EH (cell line): ENCODE results near the gene CLN6.
"Not testable (repeated sequence)": the region's sequence is repeated elsewhere in the genome, so short reads cannot be mapped to it uniquely, and the experiment has no call there.

Experiments used
- DNase-seq: peaks from one replicate; pipeline ENCODE4 v3.0.0-alpha.2; 2015; ENCODE audit warnings: low read depth

The CLN6 gene

GRCh38 chr15:68223171-68223570 is 6.4 kb downstream of the CLN6 start:
- DNase-seq = no peak

- not testable (repeated sequence) for DNase-seq
Measured at GRCh38 chr15:68222432-68222743, 7.1 kb downstream of the CLN6 start.

DNA sequence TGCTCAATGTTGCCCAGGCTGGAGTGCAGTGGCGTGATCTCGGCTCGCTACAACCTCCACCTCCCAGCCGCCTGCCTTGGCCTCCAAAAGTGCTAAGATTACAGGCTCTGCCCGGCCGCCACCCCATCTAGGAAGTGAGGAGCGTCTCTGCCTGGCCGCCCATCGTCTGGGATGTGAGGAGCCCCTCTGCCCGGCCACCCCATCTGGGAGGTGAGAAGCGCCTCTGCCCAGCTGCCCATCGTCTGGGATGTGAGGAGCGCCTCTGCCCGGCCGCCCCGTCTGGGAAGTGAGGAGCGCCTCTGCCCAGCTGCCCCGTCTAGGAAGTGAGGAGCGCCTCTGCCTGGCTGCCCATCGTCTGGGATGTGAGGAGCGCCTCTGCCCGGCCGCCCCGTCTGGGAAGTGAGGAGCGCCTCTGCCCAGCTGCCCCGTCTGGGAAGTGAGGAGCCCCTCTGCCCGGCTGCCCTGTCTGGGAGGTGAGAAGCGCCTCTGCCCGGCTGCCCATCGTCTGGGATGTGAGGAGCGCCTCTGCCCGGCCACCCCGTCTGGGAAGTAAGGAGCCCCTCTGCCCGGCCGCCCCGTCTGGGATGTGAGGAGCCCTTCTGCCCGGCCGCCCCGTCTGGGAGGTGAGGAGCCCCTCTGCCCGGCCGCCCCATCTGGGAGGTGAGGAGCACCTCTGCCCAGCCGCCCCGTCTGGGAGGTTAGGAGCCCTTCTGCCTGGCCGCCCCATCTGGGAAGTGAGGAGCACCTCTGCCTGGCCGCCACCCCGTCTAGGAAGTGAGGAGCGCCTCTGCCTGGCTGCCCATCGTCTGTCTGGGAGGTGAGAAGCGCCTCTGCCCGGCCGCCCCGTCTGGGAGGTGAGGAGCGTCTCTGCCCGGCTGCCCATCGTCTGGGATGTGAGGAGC is 7.7 kb downstream of the CLN6 start:
- DNase-seq = not testable (repeated sequence)

DNA sequence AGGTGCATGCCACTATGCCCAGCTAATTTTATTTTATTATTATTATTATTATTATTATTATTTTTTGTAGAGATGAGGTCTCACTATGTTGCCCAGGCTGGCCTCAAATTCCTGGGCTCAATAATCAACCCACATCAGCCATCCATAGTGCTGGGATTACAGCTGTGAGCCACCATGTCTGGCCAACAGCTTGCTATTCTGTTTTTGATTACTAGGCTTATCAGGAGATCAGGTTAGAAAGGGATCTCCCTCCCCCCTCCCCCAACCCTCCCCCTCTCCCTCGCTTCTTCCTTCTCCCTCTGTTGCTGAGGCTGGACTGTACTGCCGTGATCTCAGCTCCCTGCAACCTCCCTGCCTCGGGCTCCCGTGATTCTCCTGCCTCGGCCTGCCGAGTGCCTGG is 8.6 kb downstream of the CLN6 start:
- no peak for DNase-seq

GRCh38 chr15:68220489-68220888 is 9.0 kb downstream of the CLN6 start:
- no peak for DNase-seq

GRCh38 chr15:68218847-68219798 is 10.4 kb downstream of the CLN6 start:
- no peak for DNase-seq

GRCh38 chr15:68218331-68218730 is 11.2 kb downstream of the CLN6 start:
- DNase-seq = no peak

DNA sequence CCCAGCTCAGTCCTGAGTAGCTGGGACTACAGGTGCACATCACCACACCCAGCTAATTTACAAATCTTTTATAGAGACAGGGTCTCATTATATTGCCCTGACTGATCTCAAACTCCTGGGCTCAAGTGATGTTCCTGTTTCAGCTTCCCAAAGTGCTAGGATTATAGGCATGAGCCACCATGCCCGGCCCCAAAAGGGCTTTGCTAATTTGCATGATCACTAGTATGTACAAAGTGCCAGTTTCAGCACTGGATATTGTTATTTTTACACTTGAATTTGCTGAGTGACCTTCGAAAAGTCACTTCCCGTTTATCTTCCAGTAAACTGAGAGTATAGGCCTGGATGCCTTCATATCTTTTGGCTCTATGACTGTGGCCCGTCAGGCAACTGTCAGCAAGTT is 12.2 kb downstream of the CLN6 start:
- no peak for DNase-seq

DNA sequence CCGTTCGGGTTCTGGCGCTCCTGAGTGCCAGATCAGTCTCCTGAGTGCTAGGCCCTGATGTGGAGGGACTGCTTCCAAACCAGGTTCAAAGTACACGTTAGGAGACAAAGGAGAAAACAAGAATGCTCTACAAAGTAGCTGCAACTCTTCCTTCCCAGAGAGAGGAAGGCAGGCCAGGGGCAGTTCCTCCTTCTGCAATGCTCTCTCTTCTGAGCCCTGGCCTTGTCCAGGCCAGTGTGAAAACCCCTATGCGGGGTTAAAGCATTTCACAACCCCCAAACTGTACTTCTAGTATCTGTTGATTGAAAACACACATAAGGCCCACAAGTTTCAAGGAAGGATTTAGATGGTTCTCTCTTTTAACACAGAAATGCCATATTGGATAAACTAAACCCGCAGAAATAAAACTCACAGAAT is 14.7 kb downstream of the CLN6 start:
- DNase-seq = no peak

- DNase-seq = no peak
Measured at GRCh38 chr15:68213991-68214837, 15.3 kb downstream of the CLN6 start.

DNA sequence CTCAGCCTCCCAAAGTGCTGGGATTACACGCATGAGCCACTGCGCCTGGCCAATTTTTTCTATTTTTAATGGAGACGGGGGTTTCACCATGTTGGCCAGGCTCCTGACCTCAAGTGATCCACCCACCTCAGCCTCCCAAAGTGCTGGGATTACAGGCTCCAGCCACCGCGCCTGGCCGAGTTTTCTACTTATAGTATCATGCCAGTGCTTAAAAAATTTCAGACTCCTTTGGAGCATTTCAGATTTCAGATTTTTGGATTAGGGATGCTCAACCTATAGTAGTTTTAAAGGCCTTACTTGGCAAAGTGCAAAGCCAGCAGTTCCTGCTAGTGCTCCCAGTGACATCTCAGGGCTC is 16.1 kb downstream of the CLN6 start:
- not testable (repeated sequence) for DNase-seq

GRCh38 chr15:68211656-68212320 is 17.7 kb downstream of the CLN6 start:
- no peak for DNase-seq

DNA sequence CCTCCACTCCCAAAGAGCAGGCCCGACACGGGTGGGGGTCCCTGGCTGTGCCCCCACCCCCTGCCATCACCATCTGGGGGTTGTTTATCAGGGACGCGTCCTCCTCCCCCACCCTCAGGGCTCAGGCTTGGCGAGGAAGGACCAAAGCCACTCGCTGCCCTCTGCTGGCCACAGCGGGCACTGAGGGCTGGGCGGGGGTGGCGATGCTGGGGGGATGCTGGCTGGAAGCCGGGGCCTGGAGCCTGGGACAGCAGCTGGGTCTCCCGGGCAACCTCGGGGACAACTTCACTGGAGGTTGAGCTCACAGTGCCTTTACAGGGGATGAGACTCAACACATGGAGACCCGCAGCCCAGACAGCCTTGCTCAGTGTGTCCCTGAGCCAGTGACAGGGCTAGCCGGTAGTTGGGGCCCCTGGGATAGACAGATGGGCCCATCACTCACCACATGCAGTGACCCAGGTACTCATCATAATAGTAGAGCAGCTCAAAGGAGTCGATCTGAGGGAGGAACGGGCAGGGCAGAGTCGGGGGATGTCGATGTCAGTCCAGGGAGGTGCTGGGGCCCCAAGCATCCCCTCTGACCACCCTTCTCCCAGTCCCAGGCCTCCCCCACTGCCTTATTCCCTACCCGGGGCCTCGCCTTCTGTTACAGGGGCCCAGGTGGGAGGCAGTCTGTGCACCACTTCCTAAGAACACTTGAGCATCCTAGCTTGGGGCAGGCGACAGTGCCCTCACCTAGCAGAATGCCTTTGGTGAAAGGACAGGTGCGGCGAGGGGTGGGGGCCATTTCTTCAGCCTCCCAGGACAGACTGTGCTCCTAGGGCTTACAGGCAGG is 18.5 kb downstream of the CLN6 start:
- DNase-seq = peak; percentile 58

DNA sequence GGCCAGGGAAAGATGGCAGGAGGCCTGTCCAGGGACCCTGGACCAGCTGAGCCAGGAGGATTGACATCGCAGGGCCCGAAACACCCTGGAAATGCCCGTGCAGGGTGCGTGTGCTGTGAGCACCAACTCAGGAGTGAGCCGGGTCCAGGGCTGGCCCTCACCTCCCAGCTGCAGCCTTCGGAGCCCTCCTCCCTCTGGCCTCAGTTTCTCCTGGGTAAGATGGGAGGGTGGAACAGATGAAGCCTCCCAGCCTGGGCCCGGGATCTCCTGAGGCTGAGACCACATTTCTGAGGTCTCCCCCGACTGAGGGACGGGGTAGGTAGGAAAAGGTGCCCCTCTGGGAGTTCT is 19.1 kb downstream of the CLN6 start:
- no peak for DNase-seq

- DNase-seq = no peak
Measured at GRCh38 chr15:68209735-68210408, 19.7 kb downstream of the CLN6 start.

GRCh38 chr15:68209272-68209671 is 20.3 kb downstream of the CLN6 start:
- DNase-seq = no peak

- no peak for DNase-seq
Measured at GRCh38 chr15:68208636-68209240, 20.8 kb downstream of the CLN6 start.

DNA sequence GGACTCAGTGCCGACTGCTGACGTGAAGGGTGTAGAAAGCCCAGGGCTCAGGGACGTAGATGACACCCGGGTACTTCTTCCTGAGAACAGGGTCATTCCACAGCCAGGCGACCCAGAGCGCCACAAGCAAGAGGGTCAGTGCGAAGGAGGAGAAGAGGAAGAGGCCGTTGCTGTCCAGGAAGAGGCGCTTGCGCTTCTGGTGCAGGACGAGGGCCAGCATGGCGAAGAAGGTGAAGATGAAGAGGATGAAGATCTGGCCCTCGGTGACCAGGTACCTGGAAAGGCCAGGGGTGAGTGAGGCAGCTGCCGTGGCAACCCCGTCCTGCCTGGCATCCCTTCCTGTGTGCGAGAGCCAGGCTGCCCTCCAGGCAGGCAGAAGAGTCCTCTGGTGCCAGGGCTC is 21.4 kb downstream of the CLN6 start:
- DNase-seq = no peak

GRCh38 chr15:68207176-68207935 is 22.2 kb downstream of the CLN6 start:
- no peak for DNase-seq
